ENCODE results near the gene HPS6. TPM values are rescaled to one million over a fixed set of nuclear protein-coding genes. Genes with fewer than 3 reads are reported as not detected.
A peak's percentile ranks its signal among the peaks of the same experiment; 100 is the strongest.

The HPS6 gene
- total RNA-seq, 2 experiments from 2014 or later: 21.7 to 28.2 TPM

- Histone ChIP-seq H4K20me1 (ENCODE audit: insufficient read depth, low read length) (no peaks in the 10 kb centered on the region), H3K4me2 (ENCODE audit: low read length) (no peak overlapping the region), H3K4me3 (ENCODE audit: low read depth, low read length, poor library complexity, severe bottlenecking) (no peak overlapping the region), H3K4me1 (ENCODE audit: insufficient read depth, low read length, poor library complexity, severe bottlenecking) (no peaks in the 10 kb centered on the region), H3K27ac (ENCODE audit: low read depth, low read length, poor library complexity, severe bottlenecking) (no peak overlapping the region), H2AFZ (ENCODE audit: low read length) (no peak overlapping the region), H3K79me2 (ENCODE audit: insufficient read depth, low read depth, low read length) (no peaks in the 10 kb centered on the region), H3K9me3 (ENCODE audit: low read length) (no peaks in the 10 kb centered on the region), H3K9me2 (ENCODE audit: insufficient read depth, low read length) (no peaks in the 10 kb centered on the region), H3K36me3 (ENCODE audit: insufficient read depth, low read length) (peaks cover 14% of the 10 kb centered on the region; the same call in 1 of the 2 replicates)
- BruUV-seq (replicated peaks): no TSS peak
- TF ChIP-seq EZH2phosphoT487 (IDR thresholded peaks at IDR 0.05; ENCODE audit: borderline replicate concordance, low read depth, low read length) (no peak), CTCF (conservative IDR thresholded peaks at IDR 0.05; ENCODE audit: low read length) (peak; percentile 98)
- CTCF ChIA-PET (ENCODE audit: unreplicated experiment): interaction anchor here (0.5 to 0.8 kb wide), 2 partner anchors 170 to 231 kb away, joined by 3 read pairs; no protein-coding TSS in a partner anchor
- POLR2A ChIA-PET: interaction anchor here (0.5 to 1.3 kb wide), 4 partner anchors 11 to 81 kb away, joined by 3 to 14 read pairs (median 4); no protein-coding TSS in a partner anchor
- intact Hi-C loops (cut with micrococcal nuclease; ENCODE audit: unreplicated experiment): loop anchor here (1.0 to 5.0 kb wide), 4 partner anchors 56 to 291 kb away; partner anchors contain the start of gene NPM3
- peak; percentile 81 for DNase-seq (ENCODE audit: low spot score)
These were observed 7.8 kb downstream of the HPS6 start for GRCh38 chr10:102072673-102073527.

DNA sequence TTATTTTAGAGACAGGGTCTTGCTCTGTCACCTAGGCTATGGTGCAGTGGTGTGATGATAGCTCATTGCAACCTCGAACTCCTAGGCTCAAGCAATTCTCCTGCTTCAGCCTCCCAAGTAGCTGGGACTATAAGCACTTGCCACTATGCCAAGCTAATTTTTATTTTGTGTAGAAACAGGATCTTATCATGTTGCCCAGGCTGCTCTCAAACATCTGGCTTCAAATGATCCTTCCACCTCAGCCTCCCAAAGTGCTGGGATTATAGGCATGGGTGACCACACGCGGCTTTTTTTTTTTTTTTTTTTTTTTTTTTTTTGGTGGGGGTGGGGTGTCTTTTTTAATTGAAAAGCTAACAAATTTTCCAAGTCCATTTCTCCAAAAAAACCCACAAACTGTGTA is 18.4 kb downstream of the HPS6 start:
- CTCF ChIA-PET (ENCODE audit: unreplicated experiment): no interaction called here

More for the DNA sequence above, 18.4 kb downstream of the HPS6 start:
- H3K4me1 ChIP-seq (ENCODE audit: insufficient read depth, low read length, poor library complexity, severe bottlenecking): peaks cover 6% of the 10 kb centered on the region
- H3K27ac ChIP-seq (ENCODE audit: low read depth, low read length, poor library complexity, severe bottlenecking): no peak overlapping the region
- H4K20me1 ChIP-seq (ENCODE audit: insufficient read depth, low read length): no peaks in the 10 kb centered on the region
- no peaks in the 10 kb centered on the region for H3K79me2 ChIP-seq (ENCODE audit: insufficient read depth, low read depth, low read length)
- no peak overlapping the region for H2AFZ ChIP-seq (ENCODE audit: low read length)
- no peak overlapping the region for H3K4me2 ChIP-seq (ENCODE audit: low read length)
- H3K36me3 ChIP-seq (ENCODE audit: insufficient read depth, low read length): no peaks in the 10 kb centered on the region
- H3K9me3 ChIP-seq (ENCODE audit: low read length): no peaks in the 10 kb centered on the region
- H3K9me2 ChIP-seq (ENCODE audit: insufficient read depth, low read length): no peaks in the 10 kb centered on the region
- intact Hi-C loops (cut with micrococcal nuclease; ENCODE audit: unreplicated experiment): no loop called here
- DNase-seq (ENCODE audit: low spot score): no peak
- TF ChIP-seq CTCF (conservative IDR thresholded peaks at IDR 0.05; ENCODE audit: low read length) (no peak), EZH2phosphoT487 (IDR thresholded peaks at IDR 0.05; ENCODE audit: borderline replicate concordance, low read depth, low read length) (no peak)
- no peak overlapping the region for H3K4me3 ChIP-seq (ENCODE audit: low read depth, low read length, poor library complexity, severe bottlenecking)
- POLR2A ChIA-PET: interaction anchor here (0.6 to 0.9 kb wide), 8 partner anchors 11 to 1760 kb away, joined by 3 to 12 read pairs (median 4); no protein-coding TSS in a partner anchor
- no TSS peak for BruUV-seq (replicated peaks)
